GM10266 (cell line): ENCODE data around the gene FOXP3.

Experiments
- DNase-seq: peaks from one replicate; pipeline ENCODE4 v3.0.0; 2012; ENCODE audit errors: extremely low spot score
- CTCF ChIP-seq: IDR thresholded peaks from 2 replicates; pipeline ENCODE4 v1.5.1; 2012; ENCODE audit warnings: mild to moderate bottlenecking, low read depth; ENCODE audit not compliant: control insufficient read depth, insufficient read depth; ENCODE audit errors: missing control alignments

FOXP3 gene

GRCh38 chrX:49292400-49293362, 28.2 kb upstream of the FOXP3 start:
- DNase-seq, result no peak
- TF ChIP-seq CTCF, result no peak

GRCh38 chrX:49291615-49292337, 27.3 kb upstream of the FOXP3 start:
- peak; percentile 68 for TF ChIP-seq CTCF
- DNase-seq, result peak; percentile 39

DNA sequence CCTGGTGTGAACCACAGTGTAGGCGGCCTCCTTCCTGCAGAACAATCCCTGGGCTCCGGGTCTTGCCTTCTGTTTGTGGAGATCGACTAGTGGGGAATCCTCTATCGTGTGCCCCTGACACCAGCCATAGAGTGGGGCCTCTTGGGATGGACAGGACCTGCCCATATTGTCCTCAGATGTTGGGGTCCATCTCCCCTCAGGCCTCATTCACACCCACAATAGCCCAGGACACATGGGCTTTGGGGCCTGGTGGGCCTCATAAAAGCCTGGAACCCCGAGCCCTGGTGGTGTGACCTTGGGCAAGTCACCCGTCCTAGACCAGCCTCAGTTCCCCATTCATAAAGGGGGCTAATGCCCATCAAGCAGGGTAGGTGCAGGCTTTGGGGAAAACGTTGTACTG, 25.7 kb upstream of the FOXP3 start:
- TF ChIP-seq CTCF, result no peak
- DNase-seq, result no peak

- no peak for DNase-seq
- no peak for TF ChIP-seq CTCF
Measured at GRCh38 chrX:49287665-49288064, 23.2 kb upstream of the FOXP3 start.

DNA sequence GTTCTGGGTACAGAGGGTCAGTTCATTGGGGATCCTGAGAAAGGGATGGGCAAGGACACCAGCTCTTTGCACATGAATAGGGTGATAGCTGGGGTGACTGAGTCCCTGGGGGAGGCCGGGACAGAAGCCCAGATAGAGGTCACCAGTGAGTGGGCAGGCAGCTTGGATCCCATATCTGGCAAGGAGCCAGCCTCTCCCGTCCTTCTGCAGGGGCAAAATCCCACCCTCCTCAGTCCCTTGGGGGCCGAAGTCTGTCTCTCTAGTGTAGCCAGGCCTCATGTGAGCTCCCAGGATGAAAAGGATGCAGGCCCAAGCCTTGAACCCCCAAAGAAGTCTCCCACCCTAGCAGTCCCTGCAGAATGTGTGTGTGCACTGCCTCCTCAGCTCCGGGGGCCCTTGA, 22.1 kb upstream of the FOXP3 start:
- no peak for DNase-seq

DNA sequence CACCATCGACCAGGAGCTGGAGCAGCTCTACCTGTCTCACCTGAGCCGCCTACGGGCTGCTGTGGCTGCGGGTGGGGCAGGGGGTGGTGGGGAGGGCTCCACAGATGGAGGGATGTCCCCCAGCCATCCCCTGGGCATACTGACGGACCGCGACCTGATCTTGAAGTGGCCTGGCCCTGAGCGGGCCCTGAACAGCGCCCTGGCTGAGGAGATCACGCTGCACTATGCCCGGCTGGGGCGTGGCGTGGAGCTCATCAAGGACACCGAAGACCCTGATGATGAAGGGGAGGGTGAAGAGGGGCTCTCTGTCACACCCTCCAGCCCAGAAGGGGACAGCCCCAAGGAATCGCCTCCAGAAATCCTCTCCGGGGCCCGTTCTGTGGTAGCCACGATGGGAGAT, 21.6 kb upstream of the FOXP3 start:
- DNase-seq, result no peak
- no peak for TF ChIP-seq CTCF

More for the DNA sequence above, 22.1 kb upstream of the FOXP3 start:
- TF ChIP-seq CTCF, result no peak

DNA sequence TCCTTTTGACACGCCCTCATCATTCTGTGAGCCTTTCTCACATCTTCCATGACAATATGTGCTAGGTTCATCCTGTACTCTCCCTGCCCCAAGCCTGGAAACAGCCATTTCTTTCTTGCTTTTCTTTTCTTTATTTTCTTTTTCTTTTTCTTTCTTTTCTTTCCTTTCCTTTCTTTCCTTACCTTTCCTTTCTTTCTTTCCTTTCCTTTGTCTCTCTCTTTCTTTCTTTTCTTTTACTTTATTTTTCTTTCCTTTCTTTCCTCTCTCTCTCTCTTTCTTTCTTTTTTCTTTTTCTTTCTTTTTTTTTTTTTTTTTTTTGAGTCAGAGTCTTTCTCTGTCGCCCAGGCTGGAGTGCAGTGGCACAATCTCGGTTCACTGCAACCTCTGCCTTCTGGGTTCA, 19.7 kb upstream of the FOXP3 start:
- TF ChIP-seq CTCF, result no peak
- DNase-seq, result no peak
